HFF-Myc (cell line): Measurements from ENCODE around the gene CD3G.

Experiments used
- DNase-seq: peaks from one replicate; pipeline ENCODE4 v3.0.0-alpha.2; 2011; ENCODE audit warnings: low read depth; ENCODE audit errors: extremely low read depth
- H3K4me3 ChIP-seq: replicated peaks from 2 replicates; pipeline ENCODE4 v1.5.1; 2011; ENCODE audit warnings: low read depth, mild to moderate bottlenecking, control low read depth, low read length
- TF ChIP-seq, protein P1 (sequence below): IDR thresholded peaks from 2 replicates; pipeline ENCODE4 v1.5.1; 2012; ENCODE audit warnings: mild to moderate bottlenecking, low read depth, low read length, control low read depth; ENCODE audit errors: missing control alignments

Gene CD3G

DNA sequence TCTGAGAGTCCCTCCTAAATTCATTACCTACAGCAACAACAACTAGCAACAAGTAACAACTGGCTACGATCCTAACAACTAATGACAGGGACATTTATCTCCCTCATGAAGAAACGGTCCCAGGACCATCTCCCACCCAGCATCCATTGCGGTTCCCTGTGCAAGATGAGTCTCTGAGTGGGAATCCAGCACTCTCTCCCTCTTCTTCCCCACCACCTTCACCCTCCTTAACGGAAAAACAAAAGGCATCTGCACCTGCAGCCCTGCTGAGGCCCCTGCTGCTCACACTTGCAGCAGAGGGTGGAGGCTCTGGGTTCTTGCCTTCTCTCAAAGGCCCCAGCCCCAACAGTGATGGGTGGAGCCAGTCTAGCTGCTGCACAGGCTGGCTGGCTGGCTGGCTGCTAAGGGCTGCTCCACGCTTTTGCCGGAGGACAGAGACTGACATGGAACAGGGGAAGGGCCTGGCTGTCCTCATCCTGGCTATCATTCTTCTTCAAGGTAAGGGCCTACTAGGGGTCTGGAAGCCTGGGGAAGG is at the start of gene CD3G:
Gene CD3G, plus strand, starts transcription at position 364 of the 535 bp plus-strand sequence. Its CDS starts 80 bp downstream, at position 444.
- no peak within 1 kb of the TSS for H3K4me3 ChIP-seq
- TF ChIP-seq, protein P1, sequence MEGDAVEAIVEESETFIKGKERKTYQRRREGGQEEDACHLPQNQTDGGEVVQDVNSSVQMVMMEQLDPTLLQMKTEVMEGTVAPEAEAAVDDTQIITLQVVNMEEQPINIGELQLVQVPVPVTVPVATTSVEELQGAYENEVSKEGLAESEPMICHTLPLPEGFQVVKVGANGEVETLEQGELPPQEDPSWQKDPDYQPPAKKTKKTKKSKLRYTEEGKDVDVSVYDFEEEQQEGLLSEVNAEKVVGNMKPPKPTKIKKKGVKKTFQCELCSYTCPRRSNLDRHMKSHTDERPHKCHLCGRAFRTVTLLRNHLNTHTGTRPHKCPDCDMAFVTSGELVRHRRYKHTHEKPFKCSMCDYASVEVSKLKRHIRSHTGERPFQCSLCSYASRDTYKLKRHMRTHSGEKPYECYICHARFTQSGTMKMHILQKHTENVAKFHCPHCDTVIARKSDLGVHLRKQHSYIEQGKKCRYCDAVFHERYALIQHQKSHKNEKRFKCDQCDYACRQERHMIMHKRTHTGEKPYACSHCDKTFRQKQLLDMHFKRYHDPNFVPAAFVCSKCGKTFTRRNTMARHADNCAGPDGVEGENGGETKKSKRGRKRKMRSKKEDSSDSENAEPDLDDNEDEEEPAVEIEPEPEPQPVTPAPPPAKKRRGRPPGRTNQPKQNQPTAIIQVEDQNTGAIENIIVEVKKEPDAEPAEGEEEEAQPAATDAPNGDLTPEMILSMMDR: no peak
- no peak for DNase-seq

DNA sequence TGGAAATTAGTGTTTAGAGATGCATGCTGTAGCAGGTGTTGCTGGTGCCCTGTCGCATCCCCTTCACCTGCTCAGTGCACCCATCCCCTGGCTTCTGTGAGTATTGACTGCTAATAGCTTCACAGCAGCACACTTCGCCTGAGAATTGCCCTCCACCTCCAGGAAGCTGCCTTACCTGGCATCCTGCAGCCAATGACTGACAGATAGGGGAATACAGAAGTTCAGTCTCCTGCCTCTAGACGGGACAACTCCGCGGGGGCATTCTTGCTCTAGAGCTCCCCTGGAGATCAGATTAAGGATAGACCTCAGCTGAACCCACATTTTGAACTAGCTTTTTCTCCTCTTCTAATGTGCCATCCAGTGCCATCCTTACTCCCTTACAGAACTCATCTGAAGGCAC is 48.9 kb upstream of the CD3G start:
- H3K4me3 ChIP-seq: no peak overlapping the region
- no peak for DNase-seq
- TF ChIP-seq, protein P1: no peak

DNA sequence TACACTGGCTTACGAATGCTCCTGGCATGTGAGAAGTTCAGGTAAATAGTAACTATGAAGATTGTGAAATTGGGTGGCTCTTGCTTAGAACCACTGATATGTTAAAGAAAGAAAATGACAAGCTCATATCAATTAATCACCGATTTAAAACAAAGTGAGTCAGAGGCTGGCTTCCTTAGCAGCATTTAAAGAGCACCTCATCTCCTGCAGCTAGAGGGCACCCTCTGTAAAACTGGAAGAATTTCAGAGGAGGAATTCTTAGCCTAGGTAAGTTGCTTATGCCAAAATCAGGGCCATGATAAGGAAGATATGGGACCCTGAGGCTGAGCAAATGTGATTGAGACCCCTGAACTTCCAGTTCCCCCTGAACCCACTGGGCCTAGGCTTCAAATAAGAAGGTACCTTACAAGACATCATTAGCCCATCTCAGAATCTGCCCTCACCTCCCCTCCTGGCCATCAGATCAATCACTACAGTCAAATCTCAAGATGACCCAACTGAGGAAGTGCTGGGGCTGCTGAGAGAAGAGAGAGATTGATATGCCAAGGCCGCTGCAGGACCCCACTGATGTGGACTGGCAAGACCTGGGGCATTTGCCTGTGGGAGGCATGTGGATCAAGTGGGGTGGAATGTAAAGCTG is 48.2 kb upstream of the CD3G start:
- TF ChIP-seq, protein P1: peak; percentile 61
- no peak overlapping the region for H3K4me3 ChIP-seq
- DNase-seq: no peak

DNA sequence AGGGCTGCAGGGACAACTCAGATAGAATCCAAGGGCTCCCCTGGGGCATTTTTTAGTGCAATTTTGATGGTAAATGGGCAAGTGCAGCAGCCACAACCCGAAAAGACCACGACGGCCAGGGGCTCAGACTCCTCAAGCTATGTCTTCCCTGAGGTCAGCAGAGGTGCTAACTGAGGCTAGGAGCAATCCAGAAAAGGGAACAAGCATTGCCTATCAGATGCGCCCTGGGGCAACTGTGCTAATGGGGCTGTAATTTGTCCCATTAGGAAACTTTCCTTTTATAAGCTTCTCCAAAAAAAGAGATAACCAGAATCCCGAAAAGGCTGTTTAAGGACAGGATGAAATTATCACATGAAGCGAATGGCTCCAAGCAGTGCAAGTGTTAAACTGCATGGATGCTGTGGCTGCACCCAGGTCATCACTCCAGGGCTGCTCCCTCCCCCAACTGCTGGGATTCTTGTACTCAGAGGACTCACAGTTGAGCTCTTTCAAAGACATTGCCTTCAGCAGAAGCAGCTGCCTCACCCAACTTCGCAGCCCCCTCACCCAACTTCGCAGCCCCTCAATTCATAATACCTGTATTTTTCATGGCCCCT is 42.4 kb upstream of the CD3G start:
- H3K4me3 ChIP-seq: no peak overlapping the region
- no peak for DNase-seq
- TF ChIP-seq, protein P1: no peak

DNA sequence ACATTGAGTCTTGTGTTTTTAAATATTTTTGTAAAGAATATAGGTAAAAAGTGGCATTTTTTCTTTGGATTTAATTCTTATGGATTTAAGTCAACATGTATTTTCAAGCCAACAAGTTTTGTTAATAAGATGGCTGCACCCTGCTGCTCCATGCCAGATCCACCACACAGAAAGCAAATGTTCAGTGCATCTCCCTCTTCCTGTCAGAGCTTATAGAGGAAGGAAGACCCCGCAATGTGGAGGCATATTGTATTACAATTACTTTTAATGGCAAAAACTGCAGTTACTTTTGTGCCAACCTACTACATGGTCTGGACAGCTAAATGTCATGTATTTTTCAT is 39.9 kb upstream of the CD3G start:
- no peak overlapping the region for H3K4me3 ChIP-seq
- TF ChIP-seq, protein P1: no peak
- DNase-seq: no peak

DNA sequence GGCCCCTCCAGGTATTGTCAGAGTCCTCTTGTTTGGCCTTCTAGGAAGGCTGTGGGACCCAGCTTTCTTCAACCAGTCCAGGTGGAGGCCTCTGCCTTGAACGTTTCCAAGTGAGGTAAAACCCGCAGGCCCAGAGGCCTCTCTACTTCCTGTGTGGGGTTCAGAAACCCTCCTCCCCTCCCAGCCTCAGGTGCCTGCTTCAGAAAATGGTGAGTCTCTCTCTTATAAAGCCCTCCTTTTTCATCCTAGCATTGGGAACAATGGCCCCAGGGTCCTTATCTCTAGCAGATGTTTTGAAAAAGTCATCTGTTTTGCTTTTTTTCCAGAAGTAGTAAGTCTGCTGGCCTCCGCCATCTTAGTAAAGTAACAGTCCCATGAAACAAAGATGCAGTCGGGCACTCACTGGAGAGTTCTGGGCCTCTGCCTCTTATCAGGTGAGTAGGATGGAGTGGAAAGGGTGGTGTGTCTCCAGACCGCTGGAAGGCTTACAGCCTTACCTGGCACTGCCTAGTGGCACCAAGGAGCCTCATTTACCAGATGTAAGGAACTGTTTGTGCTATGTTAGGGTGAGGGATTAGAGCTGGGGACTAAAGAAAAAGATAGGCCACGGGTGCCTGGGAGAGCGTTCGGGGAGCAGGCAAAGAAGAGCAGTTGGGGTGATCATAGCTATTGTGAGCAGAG is 39.4 kb upstream of the CD3G start, which contains the start of gene CD3E:
Gene CD3E, plus strand, starts transcription at position 163 of the 681 bp plus-strand sequence. Its CDS starts 223 bp downstream, at position 386.
- TF ChIP-seq, protein P1: no peak
- H3K4me3 ChIP-seq: no peak within 1 kb of the TSS

More for the DNA sequence above, 39.4 kb upstream of the CD3G start, which contains the start of gene CD3E:
- no peak for DNase-seq
